COLO668 (cell line): ENCODE measurements around the gene SH3PXD2B.
"Not testable (repeated sequence)": the region's sequence is repeated elsewhere in the genome, so short reads cannot be mapped to it uniquely, and the experiment has no call there.

Experiments used
- DNase-seq: peaks from one replicate; lab custom pipeline; 2025; ENCODE audit not compliant: unreplicated experiment; lab: John Stamatoyannopoulos, UW

The SH3PXD2B gene

GRCh38 chr5:172486451-172486850 lies 32.1 kb upstream of the SH3PXD2B start:
- DNase-seq: no peak

GRCh38 chr5:172485511-172486202 lies 31.3 kb upstream of the SH3PXD2B start:
- no peak for DNase-seq

DNA sequence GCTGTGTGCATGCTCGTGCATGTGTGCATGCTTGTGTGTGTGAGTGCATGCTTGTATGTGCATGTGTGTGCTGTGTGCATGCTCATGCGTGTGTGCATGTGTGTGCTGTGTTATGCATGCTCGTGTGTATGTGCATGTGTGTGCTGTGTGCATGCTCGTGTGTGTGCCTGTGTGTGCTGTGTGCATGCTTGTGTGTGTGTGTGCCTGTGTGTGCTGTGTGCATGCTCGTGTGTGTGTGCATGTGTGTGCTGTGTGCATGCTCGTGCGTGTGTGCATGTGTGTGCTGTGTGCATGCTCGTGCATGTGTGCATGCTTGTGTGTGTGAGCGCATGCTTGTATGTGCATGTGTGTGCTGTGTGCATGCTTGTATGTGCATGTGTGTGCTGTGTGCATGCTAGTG lies 30.3 kb upstream of the SH3PXD2B start:
- DNase-seq: no peak

DNA sequence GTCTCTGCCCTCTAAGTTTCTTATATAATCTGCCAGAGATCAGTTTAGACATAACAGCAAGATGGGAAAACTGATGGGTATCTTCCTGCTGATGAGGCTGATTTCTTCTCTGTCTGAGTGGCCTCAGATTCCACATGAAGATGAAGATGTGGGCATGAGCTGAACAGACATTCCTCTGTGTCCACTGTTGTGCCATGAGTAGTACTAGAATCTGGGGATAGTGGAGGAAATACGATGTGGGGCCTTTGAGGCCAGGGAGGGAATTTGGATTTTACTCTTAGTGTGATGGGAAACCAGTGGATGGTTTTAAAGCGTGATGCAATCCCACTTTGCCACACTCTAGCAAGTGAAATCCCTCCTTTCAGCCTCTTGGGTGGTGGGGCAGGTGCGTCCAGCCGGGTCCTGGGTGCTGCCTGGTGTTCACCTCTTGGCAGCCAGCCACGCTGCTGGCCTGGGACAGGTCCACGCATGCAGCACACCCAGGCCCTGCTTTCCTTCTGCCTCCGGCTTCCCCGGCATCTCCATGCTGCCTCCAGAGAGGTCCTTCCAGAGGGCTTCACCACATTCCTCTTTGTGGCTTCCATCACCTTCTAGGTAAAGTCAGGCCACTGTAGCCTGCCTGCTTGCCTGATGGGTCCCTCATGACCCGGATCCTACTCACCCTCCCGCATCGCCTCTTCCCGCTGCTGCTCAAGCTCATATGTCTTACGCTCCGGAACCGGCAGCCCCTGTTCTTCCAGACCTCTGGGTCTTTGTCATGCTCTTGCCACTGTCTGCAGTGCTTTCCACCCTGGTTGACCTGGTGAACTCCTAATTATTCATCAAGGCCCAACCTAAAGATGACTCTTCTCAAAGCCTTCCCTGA lies 28.1 kb upstream of the SH3PXD2B start:
- DNase-seq: peak; percentile 34

DNA sequence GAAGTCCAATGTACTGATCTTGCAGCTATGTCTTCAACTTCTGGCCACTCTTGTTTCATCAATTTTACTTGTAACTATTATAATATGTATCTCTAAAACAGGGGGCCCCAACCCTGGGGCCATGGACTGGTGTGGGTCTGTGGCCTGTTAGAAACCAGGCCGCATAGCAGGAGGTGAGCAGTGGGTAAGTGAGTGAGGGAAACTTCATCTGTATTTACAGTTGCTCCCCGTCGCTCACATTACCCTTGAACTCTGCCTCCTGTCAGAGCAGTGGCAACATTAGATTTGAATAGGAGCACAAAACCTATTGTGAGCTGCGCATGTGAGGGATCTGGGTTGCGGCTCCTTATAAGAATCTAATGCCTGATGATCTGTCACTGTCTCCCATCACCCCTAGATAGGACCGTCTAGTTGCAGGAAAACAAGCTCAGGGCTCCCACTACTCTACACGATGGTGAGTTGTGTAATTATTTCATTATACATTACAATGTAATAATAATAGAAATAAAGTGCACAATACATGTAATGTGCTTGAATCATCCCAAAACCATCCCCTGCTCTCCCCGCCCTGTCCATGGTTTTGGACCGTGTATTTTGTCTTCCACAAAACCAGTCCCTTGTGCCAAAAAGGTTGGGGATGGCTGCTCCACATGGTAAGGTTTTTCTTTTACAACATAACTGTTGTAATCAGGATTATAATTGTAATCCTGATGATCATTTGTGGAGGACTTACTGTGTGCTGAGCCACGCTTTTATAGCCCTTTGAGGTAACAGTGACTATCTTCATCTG lies 26.9 kb upstream of the SH3PXD2B start:
- DNase-seq: no peak

- no peak for DNase-seq
Observed at GRCh38 chr5:172479784-172480115, 25.4 kb upstream of the SH3PXD2B start.

DNA sequence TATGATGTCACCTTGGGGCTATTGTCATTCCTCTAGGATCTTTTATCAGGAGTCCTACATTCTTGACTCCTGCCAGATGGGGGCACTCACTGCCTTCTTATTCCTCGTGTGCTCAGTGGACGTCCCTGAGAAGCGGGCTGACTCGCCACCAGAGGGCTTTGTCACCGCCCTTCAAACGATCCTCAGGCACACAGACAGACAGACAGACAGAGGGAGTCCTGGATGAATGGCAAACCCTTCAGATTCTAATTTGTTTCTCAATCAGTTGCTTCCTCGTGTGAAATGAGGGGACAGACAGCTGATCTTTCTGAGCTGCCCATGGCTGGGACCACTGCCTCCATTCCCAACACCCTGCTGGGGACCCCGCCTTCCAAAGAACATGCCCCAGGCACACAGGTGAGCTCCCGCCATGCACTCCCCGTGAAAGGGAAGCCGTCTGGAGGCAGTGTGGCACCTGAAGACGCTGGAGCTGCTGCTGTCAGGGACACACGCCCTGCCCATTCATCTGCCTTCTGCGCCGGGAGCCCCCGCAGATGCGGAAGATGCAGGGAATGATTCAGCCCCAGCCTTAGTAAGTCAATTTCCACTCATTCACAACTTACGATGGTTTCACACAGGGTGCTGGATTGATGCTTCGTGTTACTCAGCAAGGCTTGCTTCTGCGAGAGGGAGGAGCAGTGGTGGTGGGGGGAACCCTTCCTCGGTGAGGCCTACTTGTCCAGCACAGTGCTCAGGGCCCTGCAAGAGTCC lies 24.9 kb upstream of the SH3PXD2B start:
- peak; percentile 81 for DNase-seq

GRCh38 chr5:172478695-172479033 lies 24.3 kb upstream of the SH3PXD2B start:
- DNase-seq: not testable (repeated sequence)

DNA sequence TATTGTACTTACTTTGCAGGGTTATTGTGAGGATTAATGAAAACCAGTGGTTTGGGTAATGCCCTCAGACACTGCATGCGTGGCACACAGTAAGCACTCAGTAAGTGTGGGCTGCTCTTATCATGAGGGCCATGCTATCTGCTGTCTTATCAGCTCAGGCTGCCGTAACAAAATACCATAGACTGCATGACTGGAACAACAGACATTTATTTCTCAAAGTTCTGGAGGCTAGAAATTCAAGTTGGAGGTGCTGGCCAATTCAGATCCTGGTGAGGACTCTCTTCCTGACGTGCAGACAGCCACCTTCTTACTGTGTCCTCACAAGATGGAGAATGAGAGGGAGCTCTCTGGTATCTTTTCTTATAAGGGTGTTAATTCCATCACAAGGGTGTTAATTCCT lies 23.9 kb upstream of the SH3PXD2B start:
- no peak for DNase-seq

DNA sequence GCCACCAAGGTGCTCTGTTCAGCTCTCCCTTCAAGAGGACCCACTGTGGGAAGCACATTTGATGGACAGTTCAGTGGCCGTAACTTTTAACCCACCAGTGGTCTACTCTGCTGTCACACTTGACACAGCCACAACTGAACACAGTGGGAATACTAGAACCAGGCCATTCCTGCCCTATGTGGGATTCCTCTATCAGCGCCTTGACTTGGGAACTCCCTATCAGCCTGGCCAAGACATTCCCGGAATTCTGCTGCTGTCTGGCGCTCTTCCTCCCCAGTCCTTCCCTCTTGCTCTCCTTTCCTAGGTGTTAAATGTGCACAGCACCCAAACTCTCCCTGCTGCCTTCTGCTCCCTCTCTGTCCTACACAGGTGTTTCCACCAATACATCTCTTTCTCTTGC lies 23.1 kb upstream of the SH3PXD2B start:
- no peak for DNase-seq

DNA sequence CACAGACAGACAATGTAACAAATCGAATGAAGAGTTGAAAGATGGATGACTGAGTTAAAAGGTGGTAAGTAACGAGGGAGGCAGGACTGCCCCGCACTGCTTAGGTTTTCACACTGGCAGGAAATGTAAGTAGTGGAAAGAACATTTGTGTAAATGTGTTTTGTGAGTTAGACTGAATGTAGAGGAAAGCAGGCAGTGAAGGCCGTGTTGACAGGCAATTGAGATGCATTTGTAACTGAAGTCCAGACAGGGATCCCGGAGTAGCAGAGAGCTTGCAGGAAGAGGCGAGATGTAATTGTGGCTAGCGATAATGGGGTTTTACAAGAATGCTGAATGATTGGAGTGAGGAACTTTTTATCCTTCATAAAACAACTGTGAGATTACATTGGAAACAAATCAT lies 20.0 kb upstream of the SH3PXD2B start:
- DNase-seq: no peak

DNA sequence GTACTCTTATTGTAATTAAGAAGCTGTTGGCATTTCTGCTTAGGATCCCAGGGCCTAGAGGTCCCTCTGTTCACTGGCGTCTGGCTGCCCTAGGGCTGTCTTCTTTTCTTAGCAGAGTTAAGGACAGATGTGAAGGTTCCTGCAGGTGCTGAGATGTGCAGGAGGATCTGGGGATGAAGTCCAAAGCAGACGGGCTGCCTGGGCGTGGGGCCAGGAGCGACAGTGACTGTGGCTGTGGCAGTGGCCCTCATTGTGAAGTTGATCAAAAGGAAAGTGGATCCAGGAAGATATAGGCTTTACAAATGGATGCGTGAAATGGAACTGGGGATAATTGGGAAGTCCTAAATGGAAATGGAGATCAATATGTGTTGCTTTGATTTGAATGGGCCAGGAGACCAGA lies 19.1 kb upstream of the SH3PXD2B start:
- DNase-seq: no peak

GRCh38 chr5:172469697-172470096 lies 15.4 kb upstream of the SH3PXD2B start:
- DNase-seq: no peak

- DNase-seq: no peak
Observed at GRCh38 chr5:172466062-172466461, 11.7 kb upstream of the SH3PXD2B start.

- no peak for DNase-seq
Observed at GRCh38 chr5:172463031-172463430, 8.7 kb upstream of the SH3PXD2B start.

GRCh38 chr5:172459783-172460165 lies 5.4 kb upstream of the SH3PXD2B start:
- no peak for DNase-seq

DNA sequence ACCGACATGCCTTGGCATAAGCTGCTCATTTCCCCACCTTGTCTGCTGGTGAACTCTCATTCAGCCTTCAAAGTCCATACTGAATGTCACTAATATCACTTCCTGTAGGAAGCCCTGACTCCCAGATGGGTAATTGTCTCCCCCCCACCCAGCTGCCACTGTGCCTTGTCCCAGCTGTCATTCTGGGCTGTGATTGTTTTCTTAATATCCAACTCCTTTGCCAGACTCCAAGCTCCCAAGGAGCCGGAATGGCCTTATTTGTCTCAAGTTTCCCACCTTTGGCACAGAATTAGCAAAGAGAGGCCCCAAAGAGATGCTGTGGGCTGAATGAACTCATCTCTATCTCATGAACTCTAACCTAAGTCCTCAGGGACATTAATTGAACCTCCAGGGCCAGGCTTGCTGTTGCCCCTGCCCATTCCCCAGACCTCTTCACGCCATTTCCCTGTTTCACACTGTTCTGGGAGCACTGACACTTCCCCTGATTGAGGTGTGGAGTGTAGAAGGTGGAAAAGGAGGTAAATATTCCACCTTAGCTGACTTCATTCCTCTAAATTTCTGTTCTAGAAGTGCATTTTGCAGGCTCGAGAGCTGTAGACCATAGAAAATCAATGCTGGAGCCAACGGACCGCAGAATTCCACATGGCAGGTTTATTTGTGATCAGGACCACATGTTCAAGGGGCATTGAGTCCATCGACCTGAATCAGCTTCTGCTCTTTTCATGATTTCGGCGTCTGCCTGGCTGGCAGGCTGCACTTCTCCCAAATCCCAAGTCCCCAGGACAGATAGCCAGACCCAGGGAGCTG lies 4.9 kb upstream of the SH3PXD2B start:
- DNase-seq: no peak

DNA sequence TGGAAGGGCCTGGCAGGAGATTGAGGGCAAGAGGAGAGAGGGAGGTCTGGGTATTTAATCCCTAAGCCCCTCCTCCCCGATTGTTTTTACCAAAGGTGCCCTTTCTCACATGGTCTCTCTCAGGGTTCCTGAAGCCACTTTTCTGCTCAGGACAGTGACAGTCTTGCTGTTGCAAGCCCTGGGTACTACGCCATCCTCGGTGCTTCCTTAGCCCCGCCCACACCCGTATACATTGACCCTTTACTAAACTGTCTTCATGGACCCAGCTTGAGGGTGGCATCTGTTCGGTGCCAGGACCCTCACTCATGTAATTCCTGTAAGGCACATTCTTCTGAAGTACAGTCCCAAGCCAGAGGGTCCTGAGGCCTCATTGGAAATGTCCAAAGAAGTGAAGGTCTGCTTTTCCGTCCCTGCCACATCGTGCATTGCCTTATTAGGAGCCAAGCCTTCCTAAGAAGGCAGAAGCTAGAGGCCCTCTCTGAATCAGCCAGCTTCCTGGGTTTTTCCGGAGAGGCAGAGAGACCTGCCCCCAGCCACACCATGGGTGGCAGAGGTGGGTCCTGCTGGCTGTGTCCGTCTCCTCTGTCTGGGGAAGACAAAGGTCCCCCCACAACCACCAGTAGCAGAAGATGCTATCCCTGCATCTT lies 1.9 kb upstream of the SH3PXD2B start:
- DNase-seq: no peak

DNA sequence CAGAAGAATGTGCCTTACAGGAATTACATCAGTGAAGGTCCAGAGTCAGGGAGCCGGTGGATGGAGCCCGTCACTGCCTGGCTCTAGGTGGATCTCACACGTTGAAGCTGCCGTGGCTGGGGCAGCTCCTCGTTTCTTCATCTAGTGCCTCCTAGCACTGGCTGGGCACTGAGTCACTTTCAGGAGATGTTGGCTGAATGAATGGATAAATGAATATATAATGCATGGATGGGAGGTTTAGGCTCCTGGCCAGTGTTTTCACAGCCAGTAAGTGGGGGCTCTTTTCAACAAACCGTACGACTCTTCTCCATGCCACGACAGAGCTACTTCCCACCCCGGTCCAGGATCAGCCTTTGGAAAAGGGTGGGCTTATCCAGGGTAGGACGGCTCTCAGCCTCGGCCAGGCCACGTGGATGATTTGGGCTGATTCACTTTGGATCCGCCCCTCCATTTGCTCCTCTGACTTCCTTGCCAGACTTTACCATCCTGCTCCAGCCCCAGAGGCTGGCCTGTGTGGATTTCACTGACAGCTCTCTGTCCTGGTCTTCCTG lies 1.3 kb upstream of the SH3PXD2B start:
- DNase-seq: no peak

- DNase-seq: no peak
Observed at GRCh38 chr5:172455087-172455381, 709 bp upstream of the SH3PXD2B start.
